NT2/D1 (cell line): Measurements from ENCODE around the gene LPCAT4.
"Not testable (repeated sequence)": the region's sequence is repeated elsewhere in the genome, so short reads cannot be mapped to it uniquely, and the experiment has no call there.

ENCODE experiments used
- YY1 ChIP-seq: IDR thresholded peaks from 2 replicates; pipeline ENCODE4 v1.6.1; 2011; ENCODE audit not compliant: insufficient read length, insufficient read depth
- ZNF274 ChIP-seq: IDR thresholded peaks from 2 replicates; pipeline ENCODE4 v1.6.1; 2011; ENCODE audit warnings: mild to moderate bottlenecking, low read depth, low read length

GRCh38 chr15:34403160-34403598, 36.2 kb upstream of the LPCAT4 start:
- TF ChIP-seq ZNF274, YY1: not testable (repeated sequence)
